GM12865 (cell line): ENCODE results near the gene PRICKLE2.

Experiments used
- DNase-seq: peaks from one replicate; pipeline ENCODE4 v3.0.0; 2010; ENCODE audit warnings: low read depth
- H3K4me3 ChIP-seq: 2 replicates; pipeline ENCODE4 v1.5.1; 2011; ENCODE audit warnings: mild to moderate bottlenecking, low read depth, low read length, control low read depth
- CTCF ChIP-seq: IDR thresholded peaks from 2 replicates; pipeline ENCODE4 v1.5.1; 2011; ENCODE audit warnings: low read length, control low read depth, low read depth, inconsistent platforms; ENCODE audit not compliant: insufficient read depth; ENCODE audit errors: missing control alignments

The PRICKLE2 gene

GRCh38 chr3:64145438-64145837 is 79.8 kb downstream of the PRICKLE2 start:
- no peak for TF ChIP-seq CTCF
- no peak overlapping the region for H3K4me3 ChIP-seq
- no peak for DNase-seq

- no peak overlapping the region for H3K4me3 ChIP-seq
- DNase-seq: no peak
- no peak for TF ChIP-seq CTCF
Observed at GRCh38 chr3:64144241-64144900, 80.9 kb downstream of the PRICKLE2 start.

- no peak for TF ChIP-seq CTCF
- no peak for DNase-seq
- no peak overlapping the region for H3K4me3 ChIP-seq
Observed at GRCh38 chr3:64143409-64144130, 81.7 kb downstream of the PRICKLE2 start.

- no peak for TF ChIP-seq CTCF
- H3K4me3 ChIP-seq: no peak overlapping the region
Observed at GRCh38 chr3:64141476-64141875, 83.8 kb downstream of the PRICKLE2 start.

GRCh38 chr3:64140651-64141050 is 84.6 kb downstream of the PRICKLE2 start:
- DNase-seq: no peak
- TF ChIP-seq CTCF: no peak
- no peak overlapping the region for H3K4me3 ChIP-seq

More at GRCh38 chr3:64141476-64141875, 83.8 kb downstream of the PRICKLE2 start:
- DNase-seq: no peak

- no peak overlapping the region for H3K4me3 ChIP-seq
- TF ChIP-seq CTCF: no peak
- no peak for DNase-seq
Observed at GRCh38 chr3:64138656-64139375, 86.5 kb downstream of the PRICKLE2 start.

GRCh38 chr3:64138046-64138445 is 87.2 kb downstream of the PRICKLE2 start:
- H3K4me3 ChIP-seq: no peak overlapping the region
- no peak for TF ChIP-seq CTCF
- DNase-seq: no peak
